KBM-7 (cell line): ENCODE data around the gene CEP164.

ENCODE experiments used
- DNase-seq: peaks from one replicate; pipeline ENCODE4 v3.0.0-alpha.2; 2015
- in situ Hi-C: fragments of 300-500 bp; cut with MboI; formaldehyde crosslinking; loops from 2 replicates; pipeline ENCODE4 v1.14.3; 2020; ENCODE audit warnings: low sequenced_read_pairs, low pct_unique_long_range_greater_than_20kb, mixed read lengths

CEP164 gene

GRCh38 chr11:117412653-117413275 lies 85.1 kb downstream of the CEP164 start:
- no peak for DNase-seq
- in situ Hi-C loops: no loop called here

GRCh38 chr11:117413616-117414015 lies 86.0 kb downstream of the CEP164 start:
- no peak for DNase-seq
- in situ Hi-C loops: no loop called here

- DNase-seq: no peak
- in situ Hi-C loops: no loop called here
Measured at GRCh38 chr11:117414724-117415123, 87.1 kb downstream of the CEP164 start.

GRCh38 chr11:117415358-117415896 lies 87.8 kb downstream of the CEP164 start:
- in situ Hi-C loops: no loop called here
- DNase-seq: no peak

GRCh38 chr11:117417342-117417741 lies 89.7 kb downstream of the CEP164 start:
- no peak for DNase-seq
- in situ Hi-C loops: no loop called here

GRCh38 chr11:117417856-117418255 lies 90.2 kb downstream of the CEP164 start:
- no peak for DNase-seq
- in situ Hi-C loops: no loop called here

- no peak for DNase-seq
- in situ Hi-C loops: no loop called here
Measured at GRCh38 chr11:117418737-117419481, 91.3 kb downstream of the CEP164 start.

GRCh38 chr11:117419482-117420142 lies 92.0 kb downstream of the CEP164 start:
- no peak for DNase-seq
- in situ Hi-C loops: no loop called here

- no peak for DNase-seq
- in situ Hi-C loops: no loop called here
Measured at GRCh38 chr11:117420143-117420485, 92.5 kb downstream of the CEP164 start.

GRCh38 chr11:117420598-117420997 lies 92.9 kb downstream of the CEP164 start:
- no peak for DNase-seq
- in situ Hi-C loops: no loop called here

- DNase-seq: no peak
- in situ Hi-C loops: no loop called here
Measured at GRCh38 chr11:117421041-117421440, 93.4 kb downstream of the CEP164 start.

- in situ Hi-C loops: no loop called here
- no peak for DNase-seq
Measured at GRCh38 chr11:117421476-117421875, 93.8 kb downstream of the CEP164 start.

- in situ Hi-C loops: no loop called here
- no peak for DNase-seq
Measured at GRCh38 chr11:117423046-117423575, 95.5 kb downstream of the CEP164 start.

- in situ Hi-C loops: loop anchor here (25.0 kb wide), 1 partner anchor 513 kb away; the partner anchor contains the start of gene TMPRSS13
- no peak for DNase-seq
Measured at GRCh38 chr11:117424781-117425180, 97.1 kb downstream of the CEP164 start.

- in situ Hi-C loops: loop anchor here (25.0 kb wide), 1 partner anchor 512 kb away; the partner anchor contains the start of gene TMPRSS13
- DNase-seq: no peak
Measured at GRCh38 chr11:117425679-117426296, 98.1 kb downstream of the CEP164 start.

- peak; percentile 54 for DNase-seq
- in situ Hi-C loops: loop anchor here (25.0 kb wide), 1 partner anchor 511 kb away; the partner anchor contains the start of gene TMPRSS13
Measured at GRCh38 chr11:117426297-117426685, 98.6 kb downstream of the CEP164 start.

- no peak for DNase-seq
- in situ Hi-C loops: loop anchor here (25.0 kb wide), 1 partner anchor 510 kb away; the partner anchor contains the start of gene TMPRSS13
Measured at GRCh38 chr11:117426941-117427340, 99.3 kb downstream of the CEP164 start.

GRCh38 chr11:117427356-117427874 lies 99.8 kb downstream of the CEP164 start:
- no peak for DNase-seq
- in situ Hi-C loops: loop anchor here (25.0 kb wide), 1 partner anchor 510 kb away; the partner anchor contains the start of gene TMPRSS13
